ENCODE data around the gene LRRC10.

DNA sequence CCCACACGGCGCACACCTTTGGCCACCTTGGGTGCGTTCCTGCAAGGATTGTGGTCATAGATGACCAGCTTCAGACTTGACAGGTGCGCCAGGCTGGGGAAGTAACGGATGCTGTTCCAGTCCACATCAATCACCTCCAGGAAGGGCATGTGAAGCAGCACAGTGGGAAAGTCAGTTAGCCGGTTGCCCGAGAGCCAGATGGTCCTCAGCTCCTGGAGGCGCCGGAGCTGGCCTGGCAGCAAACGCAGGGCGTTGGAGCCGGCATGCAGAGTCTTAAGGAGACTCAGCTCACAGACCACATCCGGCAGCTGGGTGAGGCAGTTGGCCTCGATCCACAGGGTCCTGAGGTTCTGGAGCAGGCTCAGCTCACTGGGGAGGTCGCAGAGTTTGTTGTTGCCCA, 581 bp downstream of the LRRC10 start:
- TF ChIP-seq, protein P1, sequence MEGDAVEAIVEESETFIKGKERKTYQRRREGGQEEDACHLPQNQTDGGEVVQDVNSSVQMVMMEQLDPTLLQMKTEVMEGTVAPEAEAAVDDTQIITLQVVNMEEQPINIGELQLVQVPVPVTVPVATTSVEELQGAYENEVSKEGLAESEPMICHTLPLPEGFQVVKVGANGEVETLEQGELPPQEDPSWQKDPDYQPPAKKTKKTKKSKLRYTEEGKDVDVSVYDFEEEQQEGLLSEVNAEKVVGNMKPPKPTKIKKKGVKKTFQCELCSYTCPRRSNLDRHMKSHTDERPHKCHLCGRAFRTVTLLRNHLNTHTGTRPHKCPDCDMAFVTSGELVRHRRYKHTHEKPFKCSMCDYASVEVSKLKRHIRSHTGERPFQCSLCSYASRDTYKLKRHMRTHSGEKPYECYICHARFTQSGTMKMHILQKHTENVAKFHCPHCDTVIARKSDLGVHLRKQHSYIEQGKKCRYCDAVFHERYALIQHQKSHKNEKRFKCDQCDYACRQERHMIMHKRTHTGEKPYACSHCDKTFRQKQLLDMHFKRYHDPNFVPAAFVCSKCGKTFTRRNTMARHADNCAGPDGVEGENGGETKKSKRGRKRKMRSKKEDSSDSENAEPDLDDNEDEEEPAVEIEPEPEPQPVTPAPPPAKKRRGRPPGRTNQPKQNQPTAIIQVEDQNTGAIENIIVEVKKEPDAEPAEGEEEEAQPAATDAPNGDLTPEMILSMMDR (conservative IDR thresholded peaks at IDR 0.05) = no peak
- TF ChIP-seq EZH2 (IDR thresholded peaks at IDR 0.05; ENCODE audit: low read depth) = no peak
